Right lobe of liver (tissue), 4 donors: ENCODE results near the gene KIAA1671.

ENCODE experiments used
- CTCF ChIP-seq, 4 donors: fragments of 200-600 bp in 3 of 4; fragments of 450-650 bp in 1 of 4; IDR thresholded peaks; one replicate each; pipeline versions ENCODE4 v1.5.1 to v1.8.0; 2016 to 2022; ENCODE audit warnings: antibody characterized with exemption in 4 of 4, mild to moderate bottlenecking in 2 of 4
- POLR2A ChIP-seq: fragments of 450-650 bp; IDR thresholded peaks from one replicate; pipeline ENCODE4 v1.6.1; 2017; ENCODE audit warnings: antibody characterized with exemption, mild to moderate bottlenecking
- donor health status: DM: no; HTN: no; CAD: no.
- donor health status: DM: no; HTN: no; CAD: no.
- donor health status: DM: no; HTN: yes; CAD: no.

- TF ChIP-seq CTCF (IDR thresholded peaks at IDR 0.05) (no peak), POLR2A (no peak)
These were observed 201.6 kb downstream of the KIAA1671 start for GRCh38 chr22:25153961-25154666.
